ENCODE results near the gene CORIN. TPM values are rescaled to one million over a fixed set of nuclear protein-coding genes. Genes with fewer than 3 reads are reported as not detected.

Gene CORIN
- total and polyA plus RNA-seq, 4 donors: 0.02 to 0.23 (median 0.15) TPM

GRCh38 chr4:47703956-47704355 is 133.9 kb downstream of the CORIN start:
- no peaks in the 10 kb centered on the region for H3K27me3 ChIP-seq (ENCODE audit: control insufficient read depth in 4 of 4, insufficient read depth in 4 of 4, low read length in 3 of 4)
- H3K36me3 ChIP-seq (ENCODE audit: control insufficient read depth in 4 of 4, insufficient read depth in 3 of 4, low read depth in 1 of 4, low read length in 3 of 4): no peaks in the 10 kb centered on the region
- H3K27ac ChIP-seq (ENCODE audit: low read depth in 1 of 2, low read length in 2 of 2): peak overlapping the region; percentile 75 to 81
- WGBS: 28% methylated on average over 7 of the region's 7 CpGs
- peaks cover 3 to 21% (median 14%) of the 10 kb centered on the region in 4 donors for H3K4me1 ChIP-seq (ENCODE audit: control insufficient read depth in 4 of 4, insufficient read depth in 4 of 4, low read length in 3 of 4)
- peak overlapping the region in 2 of 3 donors; percentile 8 to 18 for H3K4me3 ChIP-seq (ENCODE audit: low read depth in 1 of 3, low read length in 3 of 3)
- H3K9ac ChIP-seq (ENCODE audit: low read depth in 1 of 2, low read length in 2 of 2): peak overlapping the region; percentile 3 to 26
- no peaks in the 10 kb centered on the region for H3K9me3 ChIP-seq (ENCODE audit: control insufficient read depth in 4 of 4, low read length in 3 of 4)
- no peak for DNase-seq (ENCODE audit: low spot score)
- TF ChIP-seq, protein P1, sequence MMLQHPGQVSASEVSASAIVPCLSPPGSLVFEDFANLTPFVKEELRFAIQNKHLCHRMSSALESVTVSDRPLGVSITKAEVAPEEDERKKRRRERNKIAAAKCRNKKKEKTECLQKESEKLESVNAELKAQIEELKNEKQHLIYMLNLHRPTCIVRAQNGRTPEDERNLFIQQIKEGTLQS (IDR thresholded peaks at IDR 0.05): no peak
- TF ChIP-seq SP1 (IDR thresholded peaks at IDR 0.05): peak; percentile 39
- no peak for TF ChIP-seq JUND (IDR thresholded peaks at IDR 0.05)
- peak; percentile 12 for TF ChIP-seq REST (IDR thresholded peaks at IDR 0.05)

- no peaks in the 10 kb centered on the region for H3K9me3 ChIP-seq (ENCODE audit: control insufficient read depth in 4 of 4, low read length in 3 of 4)
- no peak overlapping the region for H3K27ac ChIP-seq (ENCODE audit: low read depth in 1 of 2, low read length in 2 of 2)
- no peak overlapping the region for H3K9ac ChIP-seq (ENCODE audit: low read depth in 1 of 2, low read length in 2 of 2)
- H3K36me3 ChIP-seq (ENCODE audit: control insufficient read depth in 4 of 4, insufficient read depth in 3 of 4, low read depth in 1 of 4, low read length in 3 of 4): no peaks in the 10 kb centered on the region
- no peak for DNase-seq (ENCODE audit: low spot score)
- peaks cover 3 to 21% (median 14%) of the 10 kb centered on the region in 4 donors for H3K4me1 ChIP-seq (ENCODE audit: control insufficient read depth in 4 of 4, insufficient read depth in 4 of 4, low read length in 3 of 4)
- H3K4me3 ChIP-seq (ENCODE audit: low read depth in 1 of 3, low read length in 3 of 3): no peak overlapping the region
- no peaks in the 10 kb centered on the region for H3K27me3 ChIP-seq (ENCODE audit: control insufficient read depth in 4 of 4, insufficient read depth in 4 of 4, low read length in 3 of 4)
- no peak for TF ChIP-seq HNF4G (IDR thresholded peaks at IDR 0.05)
- TF ChIP-seq GABPA (IDR thresholded peaks at IDR 0.05 in 1 of 2, conservative IDR thresholded peaks at IDR 0.05 in 1 of 2): no peak
- TF ChIP-seq RAD21 (IDR thresholded peaks at IDR 0.05): no peak
- TF ChIP-seq SP1 (IDR thresholded peaks at IDR 0.05): no peak
- TF ChIP-seq FOXA2 (IDR thresholded peaks at IDR 0.05): no peak
- no peak for TF ChIP-seq CTCF (IDR thresholded peaks at IDR 0.05; ENCODE audit: low read depth, low read length, missing input control)
- no peak for TF ChIP-seq ZBTB33 (IDR thresholded peaks at IDR 0.05)
- TF ChIP-seq HNF4A (conservative IDR thresholded peaks at IDR 0.05): no peak
- TF ChIP-seq EGR1 (IDR thresholded peaks at IDR 0.05; ENCODE audit: low read depth in 2 of 2): no peak
- no peak for TF ChIP-seq JUND (IDR thresholded peaks at IDR 0.05)
- WGBS: 79% methylated on average over 5 of the region's 5 CpGs
These were observed 134.9 kb downstream of the CORIN start for GRCh38 chr4:47703008-47703407.
